Astrocyte of the spinal cord (primary cell): ENCODE data around the gene GNG2.

ENCODE experiments used
- DNase-seq: peaks from one replicate; pipeline ENCODE4 v3.0.0; 2011; ENCODE audit warnings: low read depth, low spot score
- H3K4me3 ChIP-seq: 2 replicates; pipeline ENCODE4 v1.5.1; 2011; ENCODE audit warnings: low read depth, mild to moderate bottlenecking, low read length, moderate library complexity
- in situ Hi-C: cut with HindIII; loops from 2 replicates; pipeline ENCODE4 v1.10.0; 2017; ENCODE audit warnings: low sequenced_read_pairs
- TF ChIP-seq, protein P1 (sequence below): IDR thresholded peaks from 2 replicates; pipeline ENCODE4 v1.5.1; 2012; ENCODE audit warnings: low read depth, mild to moderate bottlenecking, low read length, inconsistent platforms

Gene GNG2

DNA sequence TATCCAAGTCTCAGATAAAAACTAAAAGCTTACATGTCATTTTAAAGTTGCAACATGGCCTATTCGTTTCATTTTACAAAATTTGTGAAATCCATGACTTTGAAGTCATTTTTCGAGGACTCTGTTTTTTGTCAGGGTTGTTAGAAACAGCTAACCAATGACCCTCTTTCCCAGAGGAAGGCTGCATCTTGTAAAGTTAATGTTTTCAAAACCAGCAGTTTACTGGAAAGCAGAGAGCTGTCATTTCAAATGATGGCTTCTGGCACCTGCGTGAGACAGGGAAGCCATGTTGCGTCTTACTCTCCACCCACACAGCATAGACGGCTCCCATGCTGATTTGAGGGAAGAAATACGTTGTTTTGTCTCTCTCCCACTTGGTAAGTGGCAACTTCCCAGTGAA, 78.8 kb downstream of the GNG2 start:
- DNase-seq = no peak
- in situ Hi-C loops = no loop called here
- no peak overlapping the region for H3K4me3 ChIP-seq
- TF ChIP-seq, protein P1, sequence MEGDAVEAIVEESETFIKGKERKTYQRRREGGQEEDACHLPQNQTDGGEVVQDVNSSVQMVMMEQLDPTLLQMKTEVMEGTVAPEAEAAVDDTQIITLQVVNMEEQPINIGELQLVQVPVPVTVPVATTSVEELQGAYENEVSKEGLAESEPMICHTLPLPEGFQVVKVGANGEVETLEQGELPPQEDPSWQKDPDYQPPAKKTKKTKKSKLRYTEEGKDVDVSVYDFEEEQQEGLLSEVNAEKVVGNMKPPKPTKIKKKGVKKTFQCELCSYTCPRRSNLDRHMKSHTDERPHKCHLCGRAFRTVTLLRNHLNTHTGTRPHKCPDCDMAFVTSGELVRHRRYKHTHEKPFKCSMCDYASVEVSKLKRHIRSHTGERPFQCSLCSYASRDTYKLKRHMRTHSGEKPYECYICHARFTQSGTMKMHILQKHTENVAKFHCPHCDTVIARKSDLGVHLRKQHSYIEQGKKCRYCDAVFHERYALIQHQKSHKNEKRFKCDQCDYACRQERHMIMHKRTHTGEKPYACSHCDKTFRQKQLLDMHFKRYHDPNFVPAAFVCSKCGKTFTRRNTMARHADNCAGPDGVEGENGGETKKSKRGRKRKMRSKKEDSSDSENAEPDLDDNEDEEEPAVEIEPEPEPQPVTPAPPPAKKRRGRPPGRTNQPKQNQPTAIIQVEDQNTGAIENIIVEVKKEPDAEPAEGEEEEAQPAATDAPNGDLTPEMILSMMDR = no peak

- no peak overlapping the region for H3K4me3 ChIP-seq
- in situ Hi-C loops = no loop called here
- DNase-seq = no peak
- TF ChIP-seq, protein P1 = no peak
Observed at GRCh38 chr14:51939755-51940301, 79.4 kb downstream of the GNG2 start.

DNA sequence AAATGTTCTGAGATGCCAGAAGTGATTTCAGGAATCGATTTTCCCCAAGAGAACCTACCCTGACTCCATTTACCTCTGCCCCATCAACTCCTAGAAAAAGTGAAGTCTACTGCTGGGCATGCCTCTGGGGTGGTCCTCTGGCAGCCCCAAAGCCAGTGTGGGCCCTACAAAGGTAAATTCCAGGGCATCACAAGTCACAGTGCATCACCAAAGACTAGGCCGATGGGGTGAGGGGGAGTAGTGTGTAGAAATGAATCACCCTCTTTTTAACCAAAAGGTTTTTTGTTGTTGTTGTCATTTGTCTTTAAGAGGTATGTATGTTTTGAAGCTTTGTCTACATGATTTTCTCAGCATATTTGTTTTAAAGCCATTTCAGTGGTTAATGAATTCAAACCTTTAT, 82.6 kb downstream of the GNG2 start:
- H3K4me3 ChIP-seq = no peak overlapping the region
- TF ChIP-seq, protein P1 = no peak
- in situ Hi-C loops = no loop called here
- DNase-seq = no peak

GRCh38 chr14:51950007-51950406, 89.6 kb downstream of the GNG2 start:
- no peak for DNase-seq
- in situ Hi-C loops = no loop called here
- TF ChIP-seq, protein P1 = no peak
- H3K4me3 ChIP-seq = no peak overlapping the region

DNA sequence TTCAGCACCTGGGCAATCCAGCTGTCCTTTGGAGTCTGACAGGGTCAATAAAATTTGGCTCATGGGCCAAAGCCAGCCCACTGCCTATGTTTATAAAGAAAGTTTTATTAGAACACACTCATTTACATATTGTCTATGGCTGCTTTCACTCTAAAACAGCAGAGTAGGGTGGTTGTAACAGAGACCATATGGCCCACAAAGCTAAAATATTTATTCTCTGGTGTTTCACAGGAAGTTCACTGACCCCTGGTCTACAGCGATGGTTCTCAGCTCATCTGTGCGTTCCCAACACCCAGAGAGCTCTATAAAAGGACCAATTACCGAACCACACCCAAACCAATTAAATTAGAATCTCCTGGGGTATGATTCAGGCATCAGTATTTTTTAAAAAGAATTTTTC, 91.2 kb downstream of the GNG2 start:
- no peak overlapping the region for H3K4me3 ChIP-seq
- in situ Hi-C loops = no loop called here
- DNase-seq = no peak
- TF ChIP-seq, protein P1 = no peak

GRCh38 chr14:51954031-51954430, 93.6 kb downstream of the GNG2 start:
- no peak overlapping the region for H3K4me3 ChIP-seq
- no peak for DNase-seq
- TF ChIP-seq, protein P1 = no peak
- in situ Hi-C loops = no loop called here

DNA sequence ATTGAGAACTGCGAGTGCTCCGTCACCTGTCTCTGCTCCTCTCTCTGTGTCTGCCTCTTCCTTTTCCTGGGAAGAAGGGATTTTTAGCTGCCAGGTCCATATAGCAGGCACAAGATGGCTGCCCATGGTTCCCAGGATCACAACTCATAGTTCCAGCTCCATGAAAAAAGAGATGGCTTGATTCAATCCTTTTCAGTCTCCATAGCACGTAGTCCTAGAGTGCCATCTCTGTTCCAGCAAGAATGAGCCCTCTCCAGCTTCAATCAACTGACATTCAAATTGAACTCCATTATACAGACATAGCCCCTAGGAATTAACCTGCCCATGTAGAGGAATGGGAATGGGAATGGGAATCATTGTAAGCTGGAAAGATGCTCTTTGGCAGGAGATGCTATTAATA, 94.2 kb downstream of the GNG2 start:
- in situ Hi-C loops = no loop called here
- TF ChIP-seq, protein P1 = peak; percentile 4
- no peak for DNase-seq
- no peak overlapping the region for H3K4me3 ChIP-seq
